Measurements from ENCODE around the gene DLG4.

DNA sequence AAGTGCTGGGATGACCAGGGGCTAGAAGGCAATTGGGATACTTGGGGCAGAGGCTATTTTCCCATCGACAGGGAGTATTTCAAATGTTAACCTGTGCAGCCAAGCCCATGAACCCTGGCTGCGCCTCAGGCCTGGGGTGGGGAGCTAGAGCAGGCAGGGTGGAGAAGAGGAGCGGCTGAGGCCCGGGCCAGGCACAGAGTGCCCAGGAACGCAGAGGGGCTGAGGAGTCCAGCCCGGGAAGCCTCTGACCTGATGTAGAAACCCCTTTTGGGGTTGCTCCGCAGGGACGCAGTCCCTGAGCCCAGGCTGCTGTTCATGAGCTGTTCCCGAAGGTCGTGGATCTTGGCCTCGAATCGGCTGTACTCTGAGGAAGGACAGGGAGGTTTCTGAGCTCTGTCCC, 23.7 kb downstream of the DLG4 start:
- TF ChIP-seq, protein P1, sequence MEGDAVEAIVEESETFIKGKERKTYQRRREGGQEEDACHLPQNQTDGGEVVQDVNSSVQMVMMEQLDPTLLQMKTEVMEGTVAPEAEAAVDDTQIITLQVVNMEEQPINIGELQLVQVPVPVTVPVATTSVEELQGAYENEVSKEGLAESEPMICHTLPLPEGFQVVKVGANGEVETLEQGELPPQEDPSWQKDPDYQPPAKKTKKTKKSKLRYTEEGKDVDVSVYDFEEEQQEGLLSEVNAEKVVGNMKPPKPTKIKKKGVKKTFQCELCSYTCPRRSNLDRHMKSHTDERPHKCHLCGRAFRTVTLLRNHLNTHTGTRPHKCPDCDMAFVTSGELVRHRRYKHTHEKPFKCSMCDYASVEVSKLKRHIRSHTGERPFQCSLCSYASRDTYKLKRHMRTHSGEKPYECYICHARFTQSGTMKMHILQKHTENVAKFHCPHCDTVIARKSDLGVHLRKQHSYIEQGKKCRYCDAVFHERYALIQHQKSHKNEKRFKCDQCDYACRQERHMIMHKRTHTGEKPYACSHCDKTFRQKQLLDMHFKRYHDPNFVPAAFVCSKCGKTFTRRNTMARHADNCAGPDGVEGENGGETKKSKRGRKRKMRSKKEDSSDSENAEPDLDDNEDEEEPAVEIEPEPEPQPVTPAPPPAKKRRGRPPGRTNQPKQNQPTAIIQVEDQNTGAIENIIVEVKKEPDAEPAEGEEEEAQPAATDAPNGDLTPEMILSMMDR (IDR thresholded peaks at IDR 0.05), result no peak
- TF ChIP-seq EP300 (IDR thresholded peaks at IDR 0.05), result no peak
- TF ChIP-seq POLR2A (IDR thresholded peaks at IDR 0.05), result no peak
- no peak for TF ChIP-seq POLR2AphosphoS5 (IDR thresholded peaks at IDR 0.05)
